Measurements from ENCODE around the gene NACC1.

- TF ChIP-seq CTCF (conservative IDR thresholded peaks at IDR 0.05) (no peak), ZFX (IDR thresholded peaks at IDR 0.05) (no peak)
These were observed 45.7 kb downstream of the NACC1 start for GRCh38 chr19:13163609-13164342.
